IMR-90 (cell line): ENCODE data around the gene IKZF3. TPM values are rescaled to one million over a fixed set of nuclear protein-coding genes. Genes with fewer than 3 reads are reported as not detected.

Experiments used
- ATAC-seq: fragments of 200-7000 bp; cut with Tn5 transposase; 2 replicates; pipeline ENCODE4 v1.9.1; 2020; ENCODE audit warnings: low read depth, mild to moderate bottlenecking, moderate library complexity
- BruUV-seq: library from RNA; stranded (reverse); fragments of 400-500 nt; replicated peaks from 2 replicates; lab custom pipeline; 2021; lab: Mats Ljungman, UMichigan
- CTCF ChIA-PET: fragments of 300-600 bp; formaldehyde crosslinking; extraction: SDS; loops from one replicate; lab custom pipeline; 2021; ENCODE audit warnings: antibody characterized with exemption; lab: Yijun Ruan, JAX
- POLR2A ChIA-PET: fragments of 300-600 bp; sonication (Branson Sonifier 250); formaldehyde crosslinking; loops from one replicate; lab custom pipeline; 2022; ENCODE audit warnings: antibody characterized with exemption; ENCODE audit not compliant: unreplicated experiment; lab: Charles Lee
- DNase-seq: peaks from one replicate; pipeline ENCODE4 v3.0.0; 2013
- H2AFZ ChIP-seq: replicated peaks from 2 replicates; pipeline ENCODE3; 2013; ENCODE audit warnings: low read length, mild to moderate bottlenecking; ENCODE audit not compliant: poor library complexity
- H2AK5ac ChIP-seq: 2 replicates; pipeline ENCODE4 v1.6.1; 2013; ENCODE audit warnings: low read depth, low read length, inconsistent platforms
- H2AK9ac ChIP-seq: replicated peaks from 2 replicates; pipeline ENCODE3; 2013; ENCODE audit warnings: mild to moderate bottlenecking, low read depth, low read length, moderate library complexity; ENCODE audit not compliant: poor library complexity
- H2BK120ac ChIP-seq: 2 replicates; pipeline ENCODE4 v1.6.1; 2013; ENCODE audit warnings: low read depth, low read length, inconsistent platforms
- H2BK15ac ChIP-seq: 3 replicates; pipeline ENCODE4 v1.6.1; 2013; ENCODE audit warnings: low read depth, low read length, inconsistent platforms
- H2BK20ac ChIP-seq: 2 replicates; pipeline ENCODE4 v1.6.1; 2013; ENCODE audit warnings: low read depth, mild to moderate bottlenecking, inconsistent platforms, low read length, moderate library complexity
- H2BK5ac ChIP-seq: 2 replicates; pipeline ENCODE4 v1.6.1; 2013; ENCODE audit warnings: mild to moderate bottlenecking, low read depth, low read length, inconsistent platforms; ENCODE audit not compliant: poor library complexity, severe bottlenecking
- H3K14ac ChIP-seq: replicated peaks from 2 replicates; pipeline ENCODE4 v1.6.1; 2013; ENCODE audit warnings: low read depth, low read length, inconsistent platforms
- H3K18ac ChIP-seq: 2 replicates; pipeline ENCODE4 v1.6.1; 2013; ENCODE audit warnings: low read depth, low read length, control low read depth
- H3K23ac ChIP-seq: 2 replicates; pipeline ENCODE4 v1.6.1; 2013; ENCODE audit warnings: low read depth, low read length, inconsistent platforms
- H3K27ac ChIP-seq: 2 replicates; pipeline ENCODE4 v1.5.1; 2013; ENCODE audit warnings: mild to moderate bottlenecking, control low read depth, low read length; ENCODE audit not compliant: insufficient read depth
- H3K27me3 ChIP-seq: 2 replicates; pipeline ENCODE4 v1.6.1; 2013; ENCODE audit warnings: low read length; ENCODE audit not compliant: control insufficient read depth, insufficient read depth
- H3K36me3 ChIP-seq: 2 replicates; pipeline ENCODE4 v1.6.1; 2013; ENCODE audit warnings: low read length, mixed read lengths; ENCODE audit not compliant: control insufficient read depth, insufficient read depth
- H3K4ac ChIP-seq: 2 replicates; pipeline ENCODE4 v1.6.1; 2013; ENCODE audit warnings: low read depth, low read length, inconsistent platforms
- H3K4me1 ChIP-seq: 2 replicates; pipeline ENCODE4 v1.6.1; 2013; ENCODE audit warnings: low read length, mixed read lengths; ENCODE audit not compliant: control insufficient read depth, insufficient read depth
- H3K4me2 ChIP-seq: 2 replicates; pipeline ENCODE4 v1.6.1; 2013; ENCODE audit warnings: low read depth, mild to moderate bottlenecking, control low read depth, low read length, moderate library complexity
- H3K4me3 ChIP-seq: 2 replicates; pipeline ENCODE4 v1.5.1; 2013; ENCODE audit warnings: low read depth, mild to moderate bottlenecking, control low read depth, low read length, moderate library complexity; ENCODE audit not compliant: insufficient read depth
- H3K56ac ChIP-seq: 2 replicates; pipeline ENCODE4 v1.6.1; 2013; ENCODE audit warnings: low read length, inconsistent platforms; ENCODE audit not compliant: insufficient read depth; ENCODE audit errors: extremely low read depth
- H3K79me1 ChIP-seq, 2 experiments: 2 replicates each; pipeline ENCODE4 v1.6.1; 2013; ENCODE audit warnings: low read length in 2 of 2, inconsistent platforms in 1 of 2, low read depth in 1 of 2
- H3K9ac ChIP-seq: 2 replicates; pipeline ENCODE4 v1.6.1; 2013; ENCODE audit warnings: low read depth, low read length, control low read depth
- H3K9me1 ChIP-seq: 2 replicates; pipeline ENCODE4 v1.6.1; 2013; ENCODE audit warnings: low read length, inconsistent platforms; ENCODE audit not compliant: insufficient read depth
- H3K9me3 ChIP-seq: 2 replicates; pipeline ENCODE4 v1.6.1; 2013; ENCODE audit warnings: low read length; ENCODE audit not compliant: control insufficient read depth, insufficient read depth
- H4K20me1 ChIP-seq: 2 replicates; pipeline ENCODE4 v1.6.1; 2013; ENCODE audit warnings: low read length, inconsistent platforms; ENCODE audit not compliant: insufficient read depth
- H4K5ac ChIP-seq: 2 replicates; pipeline ENCODE4 v1.6.1; 2013; ENCODE audit warnings: mild to moderate bottlenecking, low read depth, low read length, control low read depth
- H4K8ac ChIP-seq, 2 experiments: 2 replicates each; pipeline ENCODE4 v1.6.1; 2013; ENCODE audit warnings: low read depth in 2 of 2, low read length in 2 of 2, control low read depth in 1 of 2, inconsistent platforms in 1 of 2
- H4K91ac ChIP-seq: 2 replicates; pipeline ENCODE4 v1.6.1; 2013; ENCODE audit warnings: low read depth, low read length, inconsistent platforms; ENCODE audit not compliant: insufficient read depth
- BHLHE40 ChIP-seq: fragments of 150-350 bp; IDR thresholded peaks from 2 replicates; pipeline ENCODE4 v1.6.1; 2016; ENCODE audit warnings: mild to moderate bottlenecking, low read depth, low read length
- CEBPB ChIP-seq: IDR thresholded peaks from 2 replicates; pipeline ENCODE4 v1.6.1; 2012; ENCODE audit warnings: low read depth, low read length, improper control_type of control experiment
- CHD1 ChIP-seq: IDR thresholded peaks from 2 replicates; pipeline ENCODE4 v1.6.1; 2012; ENCODE audit warnings: low read depth, low read length, improper control_type of control experiment
- FOS ChIP-seq: fragments of 150-350 bp; IDR thresholded peaks from 2 replicates; pipeline ENCODE4 v1.6.1; 2016; ENCODE audit warnings: low read depth, low read length
- MAFK ChIP-seq: IDR thresholded peaks from 2 replicates; pipeline ENCODE4 v1.6.1; 2012; ENCODE audit warnings: low read depth, low read length, improper control_type of control experiment
- MAZ ChIP-seq: IDR thresholded peaks from 2 replicates; pipeline ENCODE4 v1.6.1; 2012; ENCODE audit warnings: low read depth, mild to moderate bottlenecking, low read length, improper control_type of control experiment, moderate library complexity, borderline replicate concordance
- MXI1 ChIP-seq: IDR thresholded peaks from 2 replicates; pipeline ENCODE4 v1.6.1; 2012; ENCODE audit warnings: low read depth, mild to moderate bottlenecking, low read length, moderate library complexity, borderline replicate concordance
- NFE2L2 ChIP-seq: fragments of 150-350 bp; IDR thresholded peaks from 2 replicates; pipeline ENCODE4 v1.6.1; 2016; ENCODE audit warnings: low read depth, mild to moderate bottlenecking, low read length
- POLR2A ChIP-seq: IDR thresholded peaks from 2 replicates; pipeline ENCODE4 v1.6.1; 2012; ENCODE audit warnings: mild to moderate bottlenecking, low read depth, low read length
- RAD21 ChIP-seq: IDR thresholded peaks from 2 replicates; pipeline ENCODE4 v1.6.1; 2012; ENCODE audit warnings: low read length, improper control_type of control experiment
- RCOR1 ChIP-seq: IDR thresholded peaks from 2 replicates; pipeline ENCODE4 v1.6.1; 2012; ENCODE audit warnings: mild to moderate bottlenecking, low read length, improper control_type of control experiment; ENCODE audit not compliant: insufficient replicate concordance
- RFX5 ChIP-seq: IDR thresholded peaks from 2 replicates; pipeline ENCODE4 v1.8.0; 2012; ENCODE audit warnings: low read depth, mild to moderate bottlenecking, low read length, moderate library complexity
- SMC3 ChIP-seq: fragments of 150-350 bp; IDR thresholded peaks from 2 replicates; pipeline ENCODE4 v1.6.1; 2016; ENCODE audit warnings: low read depth, mild to moderate bottlenecking, antibody characterized with exemption, low read length, moderate library complexity
- WGBS, 2 experiments: methylation state at CpG; one replicate each; pipeline versions ENCODE4 v1.1.5 to v1.1.7; 2013; ENCODE audit warnings: missing lambda C conversion rate in 2 of 2; ENCODE audit not compliant: insufficient read length in 1 of 2; ENCODE audit errors: extremely low coverage in 2 of 2; 5-methylcytosine and 5-hydroxymethylcytosine counted together
- dilution Hi-C: fragments of 300-500 bp; cut with HindIII; formaldehyde crosslinking; loops from one replicate; pipeline ENCODE4 v1.14.3; 2018; ENCODE audit warnings: low sequenced_read_pairs; ENCODE audit not compliant: unreplicated experiment
- in situ Hi-C: fragments of 300-500 bp; cut with MboI; formaldehyde crosslinking; loops from 3 replicates; pipeline ENCODE4 v1.14.3; 2019; ENCODE audit warnings: low sequenced_read_pairs, inconsistent platforms, mixed read lengths
- intact Hi-C: fragments of 100-400 bp; cut with micrococcal nuclease; formaldehyde crosslinking; loops from 2 replicates; pipeline ENCODE4 v1.10.0; 2022
- polyA plus RNA-seq, 3 experiments: library from polyadenylated mRNA; depleted of rRNA; stranded (reverse); fragments of >200 nt; gene quantifications; 2 replicates each; pipeline ENCODE4 v1.2.3, GENCODE V29; 2012; ENCODE audit warnings: low replicate concordance in 1 of 3
- total RNA-seq: library from RNA; depleted of rRNA; stranded (reverse); fragments of >200 nt; gene quantifications from 2 replicates; pipeline ENCODE4 v1.2.3, GENCODE V29; 2012
- TF ChIP-seq, protein P1 (sequence below): fragments of 150-350 bp; IDR thresholded peaks from 2 replicates; pipeline ENCODE4 v1.6.1; 2017; ENCODE audit warnings: mild to moderate bottlenecking, antibody characterized with exemption, low read length, low read depth
- TF ChIP-seq, protein P2 (sequence below): fragments of 150-350 bp; IDR thresholded peaks from 2 replicates; pipeline ENCODE4 v1.6.1; 2016; ENCODE audit warnings: low read depth, mild to moderate bottlenecking, low read length, moderate library complexity, borderline replicate concordance
- TF ChIP-seq, protein P3 (sequence below): conservative IDR thresholded peaks from 2 replicates; pipeline ENCODE4 v1.5.1; 2012; ENCODE audit warnings: mild to moderate bottlenecking, low read depth, low read length, improper control_type of control experiment

IKZF3 gene
- total and polyA plus RNA-seq, 2 of the 4 experiments (the other 2 are of a cell fraction): not detected

DNA sequence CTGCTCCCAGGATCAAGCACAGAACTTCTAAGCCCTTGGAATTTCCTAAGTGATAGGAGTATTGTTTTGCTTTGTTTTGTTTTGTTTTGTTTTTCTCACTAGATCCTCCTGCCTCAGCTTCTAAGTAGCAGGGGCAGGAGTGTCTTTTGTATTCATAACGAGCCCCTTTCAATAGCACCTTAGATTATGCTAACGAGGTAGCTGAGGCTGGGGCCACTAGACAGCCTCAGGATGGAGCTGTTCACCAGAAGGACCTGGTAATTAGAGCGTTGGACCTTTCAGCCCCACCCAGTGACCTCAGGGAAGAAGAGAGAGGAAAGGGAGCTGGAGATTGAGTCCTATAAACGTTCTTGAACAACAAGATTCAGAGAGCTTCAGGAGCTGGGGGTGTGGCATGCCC lies 43.6 kb downstream of the IKZF3 start:
- Histone ChIP-seq H3K4me3 (no peak overlapping the region), H3K4me1 (no peaks in the 10 kb centered on the region), H3K79me1 (no peaks in the 10 kb centered on the region), H4K20me1 (no peaks in the 10 kb centered on the region), H4K91ac (no peak overlapping the region), H3K27me3 (peaks cover 14% of the 10 kb centered on the region), H2AK9ac (no peak overlapping the region), H3K14ac (no peak overlapping the region), H3K36me3 (no peaks in the 10 kb centered on the region), H4K8ac (no peak overlapping the region), H3K4ac (no peak overlapping the region), H3K18ac (no peak overlapping the region), H3K56ac (no peak overlapping the region), H4K5ac (no peak overlapping the region), H3K9me1 (no peaks in the 10 kb centered on the region), H2AFZ (no peak overlapping the region), H2AK5ac (no peak overlapping the region), H2BK15ac (no peak overlapping the region), H3K9me3 (peaks cover 7% of the 10 kb centered on the region), H2BK20ac (no peak overlapping the region), H2BK5ac (no peak overlapping the region), H3K9ac (no peak overlapping the region), H3K4me2 (no peak overlapping the region), H3K23ac (no peak overlapping the region), H2BK120ac (no peak overlapping the region), H3K27ac (no peak overlapping the region)
- DNase-seq (no peak), ATAC-seq (no peak)
- intact Hi-C loops (loop anchor here (5.0 kb wide), 1 partner anchor 38 kb away; no protein-coding TSS in a partner anchor), in situ Hi-C loops (no loop called here), dilution Hi-C loops (no loop called here)
- CTCF ChIA-PET: no interaction called here
- POLR2A ChIA-PET: no interaction called here
- BruUV-seq: no TSS peak
- no peak for TF ChIP-seq RFX5
- TF ChIP-seq MAFK: no peak
- no peak for TF ChIP-seq MXI1
- TF ChIP-seq FOS: no peak
- TF ChIP-seq, protein P1, sequence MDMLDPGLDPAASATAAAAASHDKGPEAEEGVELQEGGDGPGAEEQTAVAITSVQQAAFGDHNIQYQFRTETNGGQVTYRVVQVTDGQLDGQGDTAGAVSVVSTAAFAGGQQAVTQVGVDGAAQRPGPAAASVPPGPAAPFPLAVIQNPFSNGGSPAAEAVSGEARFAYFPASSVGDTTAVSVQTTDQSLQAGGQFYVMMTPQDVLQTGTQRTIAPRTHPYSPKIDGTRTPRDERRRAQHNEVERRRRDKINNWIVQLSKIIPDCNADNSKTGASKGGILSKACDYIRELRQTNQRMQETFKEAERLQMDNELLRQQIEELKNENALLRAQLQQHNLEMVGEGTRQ: no peak
- no peak for TF ChIP-seq SMC3
- TF ChIP-seq MAZ: no peak
- no peak for TF ChIP-seq RAD21
- no peak for TF ChIP-seq CEBPB
- no peak for TF ChIP-seq NFE2L2
- no peak for TF ChIP-seq POLR2A
- TF ChIP-seq CHD1: no peak
- no peak for TF ChIP-seq BHLHE40
- no peak for TF ChIP-seq RCOR1
- TF ChIP-seq, protein P2, sequence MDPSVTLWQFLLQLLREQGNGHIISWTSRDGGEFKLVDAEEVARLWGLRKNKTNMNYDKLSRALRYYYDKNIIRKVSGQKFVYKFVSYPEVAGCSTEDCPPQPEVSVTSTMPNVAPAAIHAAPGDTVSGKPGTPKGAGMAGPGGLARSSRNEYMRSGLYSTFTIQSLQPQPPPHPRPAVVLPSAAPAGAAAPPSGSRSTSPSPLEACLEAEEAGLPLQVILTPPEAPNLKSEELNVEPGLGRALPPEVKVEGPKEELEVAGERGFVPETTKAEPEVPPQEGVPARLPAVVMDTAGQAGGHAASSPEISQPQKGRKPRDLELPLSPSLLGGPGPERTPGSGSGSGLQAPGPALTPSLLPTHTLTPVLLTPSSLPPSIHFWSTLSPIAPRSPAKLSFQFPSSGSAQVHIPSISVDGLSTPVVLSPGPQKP: no peak
- TF ChIP-seq, protein P3, sequence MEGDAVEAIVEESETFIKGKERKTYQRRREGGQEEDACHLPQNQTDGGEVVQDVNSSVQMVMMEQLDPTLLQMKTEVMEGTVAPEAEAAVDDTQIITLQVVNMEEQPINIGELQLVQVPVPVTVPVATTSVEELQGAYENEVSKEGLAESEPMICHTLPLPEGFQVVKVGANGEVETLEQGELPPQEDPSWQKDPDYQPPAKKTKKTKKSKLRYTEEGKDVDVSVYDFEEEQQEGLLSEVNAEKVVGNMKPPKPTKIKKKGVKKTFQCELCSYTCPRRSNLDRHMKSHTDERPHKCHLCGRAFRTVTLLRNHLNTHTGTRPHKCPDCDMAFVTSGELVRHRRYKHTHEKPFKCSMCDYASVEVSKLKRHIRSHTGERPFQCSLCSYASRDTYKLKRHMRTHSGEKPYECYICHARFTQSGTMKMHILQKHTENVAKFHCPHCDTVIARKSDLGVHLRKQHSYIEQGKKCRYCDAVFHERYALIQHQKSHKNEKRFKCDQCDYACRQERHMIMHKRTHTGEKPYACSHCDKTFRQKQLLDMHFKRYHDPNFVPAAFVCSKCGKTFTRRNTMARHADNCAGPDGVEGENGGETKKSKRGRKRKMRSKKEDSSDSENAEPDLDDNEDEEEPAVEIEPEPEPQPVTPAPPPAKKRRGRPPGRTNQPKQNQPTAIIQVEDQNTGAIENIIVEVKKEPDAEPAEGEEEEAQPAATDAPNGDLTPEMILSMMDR: no peak
- 20% methylated on average over 1 of the region's 4 CpGs; no CpG with 5 or more reads in 1 of the 2 experiments for WGBS, 2 experiments
